Heart left ventricle (tissue), 16 donors: ENCODE data around the gene DHX9. TPM values are rescaled to one million over a fixed set of nuclear protein-coding genes. Genes with fewer than 3 reads are reported as not detected.

Experiments used
- ATAC-seq, 4 donors: fragments of 200-7000 bp; cut with Tn5 transposase; one replicate each; pipeline ENCODE4 v1.9.1; 2020 to 2022; ENCODE audit warnings: moderate library complexity in 4 of 4, mild to moderate bottlenecking in 3 of 4, moderate number of reproducible peaks in 1 of 4
- DNase-seq, 5 donors: peaks; one replicate each; pipeline ENCODE4 v3.0.0-alpha.2; 2020
- H3K27ac ChIP-seq, 12 donors: fragments of 200-600 bp; sonication (generic) in 4 of 12; one replicate each; pipeline versions ENCODE4 v1.5.0 to v1.8.0; 2016 to 2022; ENCODE audit warnings: mild to moderate bottlenecking in 2 of 12
- H3K27me3 ChIP-seq, 9 donors: fragments of 200-600 bp; sonication (generic) in 2 of 9; one replicate each; pipeline versions ENCODE4 v1.5.1 to v1.8.0; 2016 to 2022; ENCODE audit warnings: mild to moderate bottlenecking in 3 of 9
- H3K36me3 ChIP-seq, 9 donors: fragments of 200-600 bp; sonication (generic) in 2 of 9; one replicate each; pipeline versions ENCODE4 v1.5.0 to v1.8.0; 2018 to 2022; ENCODE audit warnings: mild to moderate bottlenecking in 2 of 9
- H3K4me1 ChIP-seq, 12 donors: fragments of 200-600 bp; sonication (generic) in 4 of 12; one replicate each; pipeline versions ENCODE4 v1.5.0 to v1.8.0; 2016 to 2022; ENCODE audit warnings: mild to moderate bottlenecking in 3 of 12
- H3K4me3 ChIP-seq, 12 donors: fragments of 200-600 bp; sonication (generic) in 4 of 12; one replicate each; pipeline versions ENCODE4 v1.5.0 to v1.8.0; 2017 to 2022; ENCODE audit warnings: mild to moderate bottlenecking in 9 of 12, moderate library complexity in 4 of 12
- H3K9me3 ChIP-seq, 12 donors: fragments of 200-600 bp; sonication (generic) in 4 of 12; one replicate each; pipeline versions ENCODE4 v1.5.0 to v1.8.0; 2016 to 2022; ENCODE audit warnings: mild to moderate bottlenecking in 1 of 12
- POLR2A ChIP-seq, 2 donors: fragments of 450-650 bp; IDR thresholded peaks; one replicate each; pipeline ENCODE4 v1.6.1; 2017; ENCODE audit warnings: antibody characterized with exemption in 2 of 2, mild to moderate bottlenecking in 2 of 2, moderate library complexity in 2 of 2
- WGBS, 4 donors: extraction: QIAGEN DNeasy Blood & Tissue Kit in 2 of 4; methylation state at CpG; one replicate each; pipeline versions ENCODE4 v1.1.5 to v1.1.7; 2013 to 2018; 5-methylcytosine and 5-hydroxymethylcytosine counted together
- intact Hi-C, 10 donors: fragments of 100-400 bp; cut with DNase I; formaldehyde crosslinking; loops; one replicate each; pipeline versions ENCODE4 v1.11.1 to v1.14.2; 2022
- polyA plus RNA-seq, 2 donors: library from polyadenylated mRNA; stranded (reverse); fragments of 200-250 nt; gene quantifications; one replicate each; pipeline ENCODE4 v1.2.3, GENCODE V29; 2013
- total RNA-seq, 9 donors: library from RNA; depleted of rRNA in 2 of 9; stranded (reverse); fragments of >200 nt in 2 of 9; fragmentation: NEBNext Ultra II Directional in 3 of 9; extraction: Animal tissue kit (Norgen Biotek cat#: 25700) in 3 of 9; gene quantifications; one replicate each; pipeline versions ENCODE4 v1.1.0 to v1.2.4, GENCODE V29; 2016 to 2023
- TF ChIP-seq, protein P1 (sequence below), 12 donors: fragments of 200-600 bp; sonication (generic) in 4 of 12; IDR thresholded peaks; one replicate each; pipeline versions ENCODE4 v1.5.0 to v1.8.0; 2018 to 2022; ENCODE audit warnings: antibody characterized with exemption in 12 of 12, mild to moderate bottlenecking in 5 of 12
- donor health status: ischemic (EF 13 %, LVEDD 7.1; RV severe dilation, severe dysfunction).
- donor health status: healthy with polysubstance abuse.
- donor health status: DM: no; HTN: yes; CAD: no.
- donor health status: DM: no; HTN: no; CAD: no.
- donor health status: ischemic (EF 25% LVEDD 6.9; RV normal size, moderate dysfunction).
- donor health status: ischemic (EF 25% LVEDD 5.7; RV mildly dilated, moderate dysfunction).
- donor health status: healthy.
- donor health status: DM: yes; HTN: yes; CAD: no.
- donor health status: ischemic (EF 35%, LVEDD 5.7; RV mildly dilated, moderate dysfunction).
- donor health status: nonischemic (EF 11% LVEDD 7.7; RV severe dilation, severe dysfunction).
- donor health status: DM: yes; HTN: yes; CAD: no.
- donor health status: PGD.
- donor health status: ischemic (EF 29% LVEDD 5.4; RV normal size, mild dysfunction).
- donor health status: nonischemic (EF 23%, LVEDD 6.1; RV moderate dilation, normal function).

Gene DHX9
- total and polyA plus RNA-seq, 11 donors = 22.6 to 82.9 (median 60.9) TPM

- Histone ChIP-seq H3K27ac (no peak overlapping the region), H3K4me1 (peaks cover 0 to 4% (median 0%) of the 10 kb centered on the region in 12 donors), H3K27me3 (no peaks in the 10 kb centered on the region), H3K9me3 (no peaks in the 10 kb centered on the region), H3K36me3 (peaks cover 0 to 67% (median 12%) of the 10 kb centered on the region in 9 donors), H3K4me3 (no peak overlapping the region)
- WGBS, 4 donors = 79 to 83% (median 81%) methylated on average over 10 to 11 of the region's 11 CpGs
- DNase-seq (no peak), ATAC-seq (no peak)
- TF ChIP-seq POLR2A (IDR thresholded peaks at IDR 0.05) = no peak
- TF ChIP-seq, protein P1, sequence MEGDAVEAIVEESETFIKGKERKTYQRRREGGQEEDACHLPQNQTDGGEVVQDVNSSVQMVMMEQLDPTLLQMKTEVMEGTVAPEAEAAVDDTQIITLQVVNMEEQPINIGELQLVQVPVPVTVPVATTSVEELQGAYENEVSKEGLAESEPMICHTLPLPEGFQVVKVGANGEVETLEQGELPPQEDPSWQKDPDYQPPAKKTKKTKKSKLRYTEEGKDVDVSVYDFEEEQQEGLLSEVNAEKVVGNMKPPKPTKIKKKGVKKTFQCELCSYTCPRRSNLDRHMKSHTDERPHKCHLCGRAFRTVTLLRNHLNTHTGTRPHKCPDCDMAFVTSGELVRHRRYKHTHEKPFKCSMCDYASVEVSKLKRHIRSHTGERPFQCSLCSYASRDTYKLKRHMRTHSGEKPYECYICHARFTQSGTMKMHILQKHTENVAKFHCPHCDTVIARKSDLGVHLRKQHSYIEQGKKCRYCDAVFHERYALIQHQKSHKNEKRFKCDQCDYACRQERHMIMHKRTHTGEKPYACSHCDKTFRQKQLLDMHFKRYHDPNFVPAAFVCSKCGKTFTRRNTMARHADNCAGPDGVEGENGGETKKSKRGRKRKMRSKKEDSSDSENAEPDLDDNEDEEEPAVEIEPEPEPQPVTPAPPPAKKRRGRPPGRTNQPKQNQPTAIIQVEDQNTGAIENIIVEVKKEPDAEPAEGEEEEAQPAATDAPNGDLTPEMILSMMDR (IDR thresholded peaks at IDR 0.05) = no peak
- intact Hi-C loops = no loop called here
These were observed 33.0 kb upstream of the DHX9 start for GRCh38 chr1:182806015-182806678.

- H3K36me3 ChIP-seq = peaks cover 0 to 77% (median 14%) of the 10 kb centered on the region in 9 donors
- H3K27ac ChIP-seq = no peak overlapping the region
- peaks cover 0 to 4% (median 0%) of the 10 kb centered on the region in 12 donors for H3K4me1 ChIP-seq
- peak in 3 of 4 donors; percentile 30 to 62 (median 31) for ATAC-seq
- H3K4me3 ChIP-seq = no peak overlapping the region
- H3K27me3 ChIP-seq = no peaks in the 10 kb centered on the region
- no peaks in the 10 kb centered on the region for H3K9me3 ChIP-seq
- DNase-seq = no peak
- intact Hi-C loops = no loop called here
- no peak for TF ChIP-seq POLR2A (IDR thresholded peaks at IDR 0.05)
- TF ChIP-seq, protein P1 (IDR thresholded peaks at IDR 0.05) = no peak
- 48 to 57% (median 54%) methylated on average over 3 of the region's 3 CpGs for WGBS, 4 donors
These were observed 31.2 kb upstream of the DHX9 start for GRCh38 chr1:182807907-182808306.

DNA sequence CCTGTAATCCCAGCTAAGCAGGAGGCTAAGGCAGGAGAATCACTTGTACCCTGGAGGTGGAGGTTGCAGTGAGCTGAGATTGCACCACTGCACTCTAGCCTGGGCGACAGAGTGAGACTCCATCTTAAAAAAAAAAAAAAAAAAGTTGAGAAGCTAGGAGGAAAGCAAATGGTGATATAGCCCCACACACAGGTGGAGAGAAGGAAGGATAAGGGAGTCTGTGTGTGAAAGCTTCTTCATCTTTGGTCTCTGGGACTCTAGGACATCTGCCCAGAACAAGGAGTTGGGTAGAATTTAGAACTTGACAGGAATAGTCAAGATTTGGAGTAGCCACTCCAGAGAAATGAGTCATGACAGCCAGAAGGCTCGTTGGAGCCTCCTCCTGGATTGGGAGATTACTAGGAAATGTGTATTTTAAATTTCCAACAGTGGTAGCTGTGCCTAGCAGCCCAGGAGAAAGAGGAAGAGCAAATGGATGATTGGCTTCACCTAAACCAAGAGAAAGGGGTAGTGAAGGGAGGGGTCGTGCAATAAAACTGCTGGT is 29.7 kb upstream of the DHX9 start:
- peaks cover 0 to 4% (median 0%) of the 10 kb centered on the region in 12 donors for H3K4me1 ChIP-seq
- DNase-seq (no peak), ATAC-seq (no peak)
- no peak overlapping the region for H3K4me3 ChIP-seq
- peaks cover 0 to 73% (median 10%) of the 10 kb centered on the region in 9 donors for H3K36me3 ChIP-seq
- intact Hi-C loops = no loop called here
- 74 to 83% (median 81%) methylated on average over 3 of the region's 3 CpGs for WGBS, 4 donors
- H3K9me3 ChIP-seq = no peaks in the 10 kb centered on the region
- H3K27ac ChIP-seq = no peak overlapping the region
- TF ChIP-seq POLR2A (IDR thresholded peaks at IDR 0.05) = no peak
- TF ChIP-seq, protein P1 (IDR thresholded peaks at IDR 0.05) = no peak
- no peaks in the 10 kb centered on the region for H3K27me3 ChIP-seq

GRCh38 chr1:182811975-182812722 is 27.0 kb upstream of the DHX9 start:
- Histone ChIP-seq H3K27ac (no peak overlapping the region), H3K4me3 (no peak overlapping the region), H3K27me3 (no peaks in the 10 kb centered on the region), H3K36me3 (peaks cover 0 to 73% (median 14%) of the 10 kb centered on the region in 9 donors), H3K9me3 (no peaks in the 10 kb centered on the region), H3K4me1 (peaks cover 0 to 4% (median 0%) of the 10 kb centered on the region in 12 donors)
- WGBS, 4 donors = 82 to 94% (median 93%) methylated on average over 4 of the region's 4 CpGs
- ATAC-seq = no peak
- DNase-seq = no peak
- intact Hi-C loops = no loop called here
- TF ChIP-seq, protein P1 (IDR thresholded peaks at IDR 0.05) = no peak
- no peak for TF ChIP-seq POLR2A (IDR thresholded peaks at IDR 0.05)
